ENCODE data around the gene ARHGDIA. TPM values are rescaled to one million over a fixed set of nuclear protein-coding genes. Genes with fewer than 3 reads are reported as not detected.

The ARHGDIA gene
- total and polyA plus RNA-seq, 2 of the 8 experiments (the other 6 are each of a cell fraction or from before 2014, with no cell fraction given): 62.4 to 217 TPM

- Histone ChIP-seq H3K14ac (ENCODE audit: insufficient read length) (no peak overlapping the region), H2BK120ac (replicated peaks; ENCODE audit: low read depth, low read length) (no peak overlapping the region), H3K4ac (replicated peaks; ENCODE audit: insufficient read length, low read depth, low read length) (no peak overlapping the region), H2BK15ac (ENCODE audit: low read length) (0 out of 2 replicates have a peak overlapping the region, but pooled peaks have one; percentile 8), H3K56ac (replicated peaks; ENCODE audit: insufficient read length, low read depth, low read length) (no peak overlapping the region), H3K9ac (replicated peaks in 1 of 4; ENCODE audit: extremely low read depth in 1 of 4, low read depth in 3 of 4, low read length in 3 of 4) (no peak overlapping the region), H4K20me1 (replicated peaks in 1 of 2; ENCODE audit: control insufficient read depth in 1 of 2, insufficient read depth in 2 of 2, low read length in 2 of 2) (peaks cover 4 to 9% of the 10 kb centered on the region in 2 experiments), H2AFZ (ENCODE audit: low read length) (no peak overlapping the region), H2BK5ac (ENCODE audit: low read depth, low read length) (no peak overlapping the region), H3K79me1 (ENCODE audit: low read depth, low read length) (peaks cover 2% of the 10 kb centered on the region; the same call in 1 of the 2 replicates), H3K4me1 (replicated peaks in 1 of 4; ENCODE audit: control insufficient read depth in 3 of 4, insufficient read depth in 4 of 4, low read length in 3 of 4) (peaks cover 0 to 14% (median 8%) of the 10 kb centered on the region in 4 experiments; a peak in 6 of 7 replicates), H2BK20ac (ENCODE audit: low read length) (no peak overlapping the region), H3K27ac (ENCODE audit: low read depth, low read length) (no peak overlapping the region), H2BK12ac (ENCODE audit: low read depth, low read length) (no peak overlapping the region), H4K5ac (ENCODE audit: insufficient read length, low read depth, low read length) (no peak overlapping the region), H3K9me3 (ENCODE audit: insufficient read depth in 2 of 2, low read depth in 1 of 2, low read length in 1 of 2) (no peaks in the 10 kb centered on the region), H3K79me2 (ENCODE audit: control insufficient read depth in 1 of 2, insufficient read depth in 2 of 2, low read length in 2 of 2) (peaks cover 0 to 2% of the 10 kb centered on the region in 2 experiments; a peak in 1 of 4 replicates), H3K4me3 (ENCODE audit: extremely low read depth in 1 of 4, insufficient read depth in 2 of 4, low read depth in 3 of 4, low read length in 4 of 4) (no peak overlapping the region), H3K23me2 (ENCODE audit: low read depth, low read length) (no peaks in the 10 kb centered on the region), H3K23ac (ENCODE audit: insufficient read length) (no peak overlapping the region), H4K91ac (replicated peaks; ENCODE audit: insufficient read length, low read length) (no peak overlapping the region), H2AK5ac (ENCODE audit: low read depth, low read length) (no peak overlapping the region), H3K18ac (ENCODE audit: extremely low read depth, low read length) (no peak overlapping the region), H4K8ac (ENCODE audit: extremely low read depth, insufficient read depth, low read length) (no peak overlapping the region; the same call in 1 of the 2 replicates), H3K36me3 (ENCODE audit: control insufficient read depth in 2 of 4, insufficient read depth in 4 of 4, low read length in 3 of 4) (no peaks in the 10 kb centered on the region), H3K4me2 (ENCODE audit: insufficient read depth in 1 of 2, low read depth in 2 of 2, low read length in 2 of 2) (no peak overlapping the region), H3K27me3 (replicated peaks in 1 of 4; ENCODE audit: control insufficient read depth in 3 of 4, extremely low read depth in 1 of 4, insufficient read depth in 3 of 4, low read length in 3 of 4) (no peaks in the 10 kb centered on the region)
- CTCF ChIA-PET (ENCODE audit: partially characterized antibody): interaction anchor here (0.8 to 2.5 kb wide), 8 partner anchors 8 to 96 kb away, joined by 3 to 19 read pairs (median 6); no protein-coding TSS in a partner anchor
- DNase-seq (ENCODE audit: low read depth in 1 of 2, low spot score in 2 of 2): no peak
- FAIRE-seq: no peak
- POLR2A ChIA-PET (ENCODE audit: partially characterized antibody): interaction anchor here (0.7 to 2.3 kb wide), 5 partner anchors 12 to 100 kb away, joined by 4 to 11 read pairs (median 6); partner anchors contain the start of gene MCRIP1
- WGBS, 2 experiments (ENCODE audit: extremely low coverage in 1 of 2, insufficient coverage in 1 of 2, insufficient read length in 1 of 2, insufficient replicate concordance in 2 of 2, low coverage in 1 of 2, low lambda C conversion rate in 2 of 2, missing lambda C conversion rate in 1 of 2): 99% methylated on average over 8 of the region's 8 CpGs; no CpG with 5 or more reads in 1 of the 2 experiments
- TF ChIP-seq CTCF (IDR thresholded peaks at IDR 0.05; ENCODE audit: control extremely low read depth in 1 of 3, insufficient read depth in 1 of 3, low read depth in 1 of 3, low read length in 3 of 3) (no peak), EZH2 (IDR thresholded peaks at IDR 0.05; ENCODE audit: low read depth, low read length, severe bottlenecking) (no peak), RAD21 (IDR thresholded peaks at IDR 0.05 in 1 of 2, conservative IDR thresholded peaks at IDR 0.05 in 1 of 2; ENCODE audit: low read depth in 2 of 2, low read length in 2 of 2) (no peak), TEAD4 (IDR thresholded peaks at IDR 0.05; ENCODE audit: low read depth, low read length) (no peak), E2F6 (IDR thresholded peaks at IDR 0.05) (no peak), JUN (IDR thresholded peaks at IDR 0.05; ENCODE audit: low read depth, low read length) (no peak), POLR2AphosphoS5 (IDR thresholded peaks at IDR 0.05; ENCODE audit: low read depth, low read length) (no peak), MAX (IDR thresholded peaks at IDR 0.05) (no peak), KDM1A (IDR thresholded peaks at IDR 0.05; ENCODE audit: borderline replicate concordance, low read length) (no peak)
Measured at GRCh38 chr17:81821147-81821546, 50.0 kb downstream of the ARHGDIA start.
